Loucy (cell line): Measurements from ENCODE around the gene UPK3B.
"Not testable (repeated sequence)": the region's sequence is repeated elsewhere in the genome, so short reads cannot be mapped to it uniquely, and the experiment has no call there.

Experiments used
- EZH2phosphoT487 ChIP-seq: fragments of 200-600 bp; IDR thresholded peaks from 2 replicates; pipeline ENCODE4 v1.6.1; 2018; ENCODE audit warnings: antibody characterized with exemption, mild to moderate bottlenecking, moderate library complexity, borderline replicate concordance
- TF ChIP-seq, protein P1 (sequence below): fragments of 200-600 bp; sonication (generic); conservative IDR thresholded peaks from 2 replicates; pipeline ENCODE4 v1.5.1; 2014; ENCODE audit warnings: mild to moderate bottlenecking, antibody characterized with exemption, low read length

- TF ChIP-seq, protein P1, sequence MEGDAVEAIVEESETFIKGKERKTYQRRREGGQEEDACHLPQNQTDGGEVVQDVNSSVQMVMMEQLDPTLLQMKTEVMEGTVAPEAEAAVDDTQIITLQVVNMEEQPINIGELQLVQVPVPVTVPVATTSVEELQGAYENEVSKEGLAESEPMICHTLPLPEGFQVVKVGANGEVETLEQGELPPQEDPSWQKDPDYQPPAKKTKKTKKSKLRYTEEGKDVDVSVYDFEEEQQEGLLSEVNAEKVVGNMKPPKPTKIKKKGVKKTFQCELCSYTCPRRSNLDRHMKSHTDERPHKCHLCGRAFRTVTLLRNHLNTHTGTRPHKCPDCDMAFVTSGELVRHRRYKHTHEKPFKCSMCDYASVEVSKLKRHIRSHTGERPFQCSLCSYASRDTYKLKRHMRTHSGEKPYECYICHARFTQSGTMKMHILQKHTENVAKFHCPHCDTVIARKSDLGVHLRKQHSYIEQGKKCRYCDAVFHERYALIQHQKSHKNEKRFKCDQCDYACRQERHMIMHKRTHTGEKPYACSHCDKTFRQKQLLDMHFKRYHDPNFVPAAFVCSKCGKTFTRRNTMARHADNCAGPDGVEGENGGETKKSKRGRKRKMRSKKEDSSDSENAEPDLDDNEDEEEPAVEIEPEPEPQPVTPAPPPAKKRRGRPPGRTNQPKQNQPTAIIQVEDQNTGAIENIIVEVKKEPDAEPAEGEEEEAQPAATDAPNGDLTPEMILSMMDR, result not testable (repeated sequence)
- not testable (repeated sequence) for TF ChIP-seq EZH2phosphoT487
These were observed 11.0 kb upstream of the UPK3B start for GRCh38 chr7:76499201-76499923.
